Measurements from ENCODE around the gene PKP3.
A peak's percentile ranks its signal among the peaks of the same experiment; 100 is the strongest.

Gene PKP3

GRCh38 chr11:441043-441417 is 47.0 kb downstream of the PKP3 start:
- peak overlapping the region; percentile 57 for H3K4me3 ChIP-seq (ENCODE audit: low read length)

GRCh38 chr11:441418-442274 is 47.6 kb downstream of the PKP3 start, which contains the start of gene ANO9:
TSS of gene ANO9 (minus strand) at chr11:442011. CDS start at chr11:441926, 85 bp downstream.
- H3K4me3 ChIP-seq (ENCODE audit: low read length), result peak within 1 kb of the TSS; percentile 57
- no peak for TF ChIP-seq CTCF (IDR thresholded peaks at IDR 0.05; ENCODE audit: insufficient read depth, low read depth, low read length, missing control alignments)
- peak; percentile 53 for DNase-seq (ENCODE audit: low read depth)

More at GRCh38 chr11:441043-441417, 47.0 kb downstream of the PKP3 start:
- DNase-seq (ENCODE audit: low read depth), result no peak
- TF ChIP-seq CTCF (IDR thresholded peaks at IDR 0.05; ENCODE audit: insufficient read depth, low read depth, low read length, missing control alignments), result no peak

GRCh38 chr11:442611-443081 is 48.6 kb downstream of the PKP3 start:
- DNase-seq (ENCODE audit: low read depth), result no peak
- TF ChIP-seq CTCF (IDR thresholded peaks at IDR 0.05; ENCODE audit: insufficient read depth, low read depth, low read length, missing control alignments), result no peak
- H3K4me3 ChIP-seq (ENCODE audit: low read length), result no peak overlapping the region

- no peak for TF ChIP-seq CTCF (IDR thresholded peaks at IDR 0.05; ENCODE audit: insufficient read depth, low read depth, low read length, missing control alignments)
- no peak overlapping the region for H3K4me3 ChIP-seq (ENCODE audit: low read length)
- DNase-seq (ENCODE audit: low read depth), result no peak
Measured at GRCh38 chr11:443542-444199, 49.7 kb downstream of the PKP3 start.

- no peak for TF ChIP-seq CTCF (IDR thresholded peaks at IDR 0.05; ENCODE audit: insufficient read depth, low read depth, low read length, missing control alignments)
- peak; percentile 61 for DNase-seq (ENCODE audit: low read depth)
- H3K4me3 ChIP-seq (ENCODE audit: low read length), result no peak overlapping the region
Measured at GRCh38 chr11:444396-445144, 50.6 kb downstream of the PKP3 start.

GRCh38 chr11:445765-446588 is 52.0 kb downstream of the PKP3 start:
- no peak overlapping the region for H3K4me3 ChIP-seq (ENCODE audit: low read length)
- no peak for DNase-seq (ENCODE audit: low read depth)
- TF ChIP-seq CTCF (IDR thresholded peaks at IDR 0.05; ENCODE audit: insufficient read depth, low read depth, low read length, missing control alignments), result no peak

Measured in epithelial cell of esophagus (primary cell).